Activated naive CD8-positive, alpha-beta T cell treated with anti-CD3 and anti-CD28 coated beads, Interleukin-2, amount 50 U/mL, for 16 hours (primary cell): Measurements from ENCODE around the gene CNPY2.
"Not testable (repeated sequence)": the region's sequence is repeated elsewhere in the genome, so short reads cannot be mapped to it uniquely, and the experiment has no call there.

Experiments
- DNase-seq: peaks from one replicate; pipeline ENCODE4 v3.0.0-alpha.2; 2020; ENCODE audit warnings: low read depth, low spot score

Gene CNPY2

GRCh38 chr12:56315622-56316473, at the start of gene CNPY2:
Gene CNPY2 (minus strand): TSS chr12:56315988. CDS start chr12:56315217, 771 bp downstream.
- DNase-seq: peak; percentile 88

DNA sequence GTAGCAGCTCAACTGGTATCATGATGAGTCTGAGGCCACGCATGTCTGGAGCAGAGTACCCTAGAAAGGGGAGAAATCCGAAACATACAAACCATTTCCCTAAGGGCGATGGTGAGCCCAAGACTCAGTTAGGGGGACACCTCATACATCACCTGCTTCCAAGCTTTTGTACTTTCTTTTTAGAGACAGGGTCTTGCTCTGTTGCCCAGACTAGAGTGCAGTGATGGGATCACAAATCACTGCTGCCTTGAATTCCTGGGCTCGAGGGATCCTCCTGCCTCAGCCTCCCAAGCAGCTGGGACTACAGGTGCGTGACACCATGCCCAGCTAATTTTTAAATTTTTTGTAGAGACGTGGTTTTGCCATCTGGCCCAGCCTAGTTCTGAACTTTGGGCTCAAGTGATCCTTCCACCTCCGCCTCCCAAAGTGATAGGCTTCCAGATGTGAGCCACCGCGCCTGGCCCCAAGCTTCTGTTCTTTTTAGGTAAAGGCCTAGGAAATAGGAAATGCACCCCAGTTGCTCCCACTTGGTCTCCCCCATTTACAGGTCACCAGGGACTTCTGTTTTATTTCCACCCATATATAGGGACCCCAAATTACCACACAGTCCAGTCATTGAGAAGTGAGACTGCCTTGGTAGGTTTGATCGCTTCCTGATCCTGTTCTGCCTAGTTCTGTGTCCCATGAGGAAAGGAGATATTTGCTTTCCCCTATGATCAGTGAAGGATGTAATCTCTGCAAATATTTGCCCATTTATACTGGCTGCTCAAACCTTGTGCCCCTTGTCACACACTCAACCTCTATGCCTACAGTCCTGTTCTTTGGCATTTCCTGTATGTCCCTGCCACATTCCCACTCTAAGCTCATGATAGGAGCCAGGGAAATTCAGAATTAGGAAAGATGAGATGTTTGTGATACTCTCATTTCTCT, 46.6 kb upstream of the CNPY2 start, which contains the start of gene APOF:
APOF (minus strand) TSS at position 728 of the 930 bp plus-strand sequence; CDS start at position 616, 112 bp downstream.
- DNase-seq: no peak

DNA sequence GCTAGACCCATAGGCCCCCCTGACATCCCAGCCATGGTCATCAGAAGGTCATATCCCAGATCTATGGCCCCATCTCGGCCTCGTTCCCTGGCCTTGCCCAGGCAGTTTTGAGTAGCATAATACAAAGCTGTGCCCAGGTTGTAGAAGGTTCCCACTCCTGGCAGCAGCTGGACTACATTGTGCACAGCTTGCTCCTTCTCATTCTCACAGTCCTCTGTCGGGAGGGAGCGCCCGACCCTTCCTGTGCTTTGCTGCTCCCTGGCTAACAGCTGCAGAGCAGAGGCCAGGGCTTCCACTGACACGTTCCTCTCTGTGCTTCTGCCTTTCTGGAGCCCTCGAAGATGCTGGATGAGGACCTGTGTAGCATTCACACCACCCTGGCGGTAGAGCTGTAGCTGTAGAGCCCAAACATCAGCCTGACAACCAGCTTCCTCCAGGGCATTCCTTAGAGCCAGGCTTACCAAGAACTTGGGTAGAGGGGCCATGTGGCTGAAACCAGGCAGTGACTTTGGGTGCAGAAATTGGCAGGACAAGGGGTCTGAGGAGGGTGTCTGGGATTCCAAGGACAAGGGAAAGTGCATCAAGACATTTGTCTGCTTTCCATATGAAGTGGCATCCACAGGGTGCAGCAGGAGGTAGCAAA, 45.8 kb upstream of the CNPY2 start:
- DNase-seq: no peak

DNA sequence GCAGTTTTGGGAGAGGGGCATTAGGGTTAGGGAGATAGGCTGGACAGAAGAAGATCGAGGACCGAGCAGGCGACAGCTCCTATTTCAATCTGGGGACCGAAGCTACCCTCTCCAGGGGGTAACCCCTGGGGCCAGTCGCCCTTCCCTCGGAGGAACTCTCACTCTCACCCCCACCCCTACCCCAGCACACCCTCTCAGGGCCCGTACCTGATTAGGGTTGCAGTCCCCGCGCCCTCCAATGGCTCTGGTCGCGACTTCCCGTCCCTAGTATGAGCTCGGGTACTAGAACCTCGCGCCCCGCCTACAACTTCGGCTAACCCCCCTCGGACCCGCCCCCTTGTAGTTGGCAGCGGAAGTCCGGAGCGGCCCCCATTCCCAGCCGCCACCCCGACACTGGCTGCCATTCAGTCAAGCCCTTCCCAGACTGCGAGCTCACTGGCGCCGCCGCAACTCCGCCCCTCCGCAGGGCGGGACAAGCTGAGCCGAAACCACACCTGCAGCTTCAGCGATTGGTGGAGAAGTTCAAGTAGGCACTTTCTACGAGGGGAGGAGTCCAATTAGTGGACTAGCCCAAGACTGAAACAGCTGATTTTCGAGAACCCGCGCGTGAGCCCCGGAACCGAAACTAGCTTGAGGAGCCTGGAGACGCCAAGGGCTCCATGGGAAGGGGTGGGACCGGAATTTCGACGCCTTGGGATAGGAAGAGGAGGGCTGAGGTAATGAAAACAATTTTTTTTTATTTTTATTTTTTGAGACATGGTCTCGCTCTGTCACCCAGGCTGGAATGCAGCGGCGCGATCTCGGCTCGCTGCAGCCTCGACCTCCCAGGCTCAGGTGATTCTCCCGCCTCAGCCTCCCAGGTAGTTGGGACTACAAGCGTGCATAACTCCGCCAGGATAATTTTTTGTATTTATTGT, 44.3 kb upstream of the CNPY2 start, which contains the start of gene STAT2:
STAT2 (minus strand) TSS at position 257 of the 917 bp plus-strand sequence. CDS start 3,536 bp downstream, outside the sequence.
- DNase-seq: peak; percentile 99

DNA sequence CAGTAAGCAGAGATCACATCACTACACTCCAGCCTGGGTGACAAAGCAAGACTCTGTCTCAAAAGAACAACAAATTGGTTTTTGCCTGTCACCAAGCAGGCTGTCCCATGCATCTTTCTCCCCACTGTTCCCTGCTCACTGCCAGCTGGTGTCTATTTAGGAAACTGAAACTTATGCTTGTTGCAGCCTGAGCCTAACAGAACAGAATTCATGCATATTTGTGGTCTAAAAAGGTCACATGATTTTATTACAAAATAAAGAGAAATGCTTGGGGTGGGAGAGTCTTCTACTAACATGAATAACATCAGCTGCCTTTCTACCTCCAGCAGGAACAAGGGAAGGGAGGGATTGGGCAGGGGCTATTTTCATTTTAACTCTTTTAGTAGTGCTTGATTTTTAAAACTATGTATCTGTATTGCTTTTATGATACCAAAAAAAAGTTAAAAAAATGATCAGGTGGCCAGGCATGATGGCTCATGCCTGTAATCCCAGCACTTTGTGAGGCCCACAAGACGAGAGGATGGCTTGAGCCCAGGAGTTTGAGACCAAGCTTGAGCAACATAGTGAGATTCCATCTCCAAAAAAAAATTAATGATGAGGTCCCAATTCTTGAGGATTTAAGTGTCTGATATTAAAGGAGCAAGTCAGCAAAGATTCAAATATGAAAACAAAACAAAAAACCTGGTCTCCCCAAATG, 43.2 kb upstream of the CNPY2 start:
- DNase-seq: no peak

- DNase-seq: no peak
These were observed 35.5 kb upstream of the CNPY2 start for GRCh38 chr12:56351325-56351724.

GRCh38 chr12:56350662-56351061, 34.9 kb upstream of the CNPY2 start:
- no peak for DNase-seq

DNA sequence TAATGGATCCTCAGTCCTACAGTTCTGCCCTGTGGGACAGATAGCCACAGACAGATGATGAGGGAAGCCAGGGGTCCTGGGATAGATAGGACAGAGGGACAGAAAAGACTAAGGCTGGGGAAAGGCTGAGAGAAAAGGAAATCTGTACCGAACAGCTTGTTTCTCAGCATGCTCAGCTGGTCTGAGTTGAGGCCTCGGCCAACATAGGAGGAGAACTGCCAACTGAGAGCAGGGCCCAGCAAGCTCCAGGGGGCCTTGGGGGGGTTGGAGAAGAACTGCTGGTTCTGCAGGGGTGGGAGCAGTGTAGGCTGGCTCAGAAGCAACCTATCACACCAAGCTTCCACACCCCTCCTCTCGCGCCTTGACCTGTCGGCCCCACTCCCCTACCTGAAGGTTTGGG, 33.0 kb upstream of the CNPY2 start:
- no peak for DNase-seq

- not testable (repeated sequence) for DNase-seq
These were observed 31.5 kb upstream of the CNPY2 start for GRCh38 chr12:56347255-56347654.

- no peak for DNase-seq
These were observed 30.9 kb upstream of the CNPY2 start for GRCh38 chr12:56346675-56347074.

DNA sequence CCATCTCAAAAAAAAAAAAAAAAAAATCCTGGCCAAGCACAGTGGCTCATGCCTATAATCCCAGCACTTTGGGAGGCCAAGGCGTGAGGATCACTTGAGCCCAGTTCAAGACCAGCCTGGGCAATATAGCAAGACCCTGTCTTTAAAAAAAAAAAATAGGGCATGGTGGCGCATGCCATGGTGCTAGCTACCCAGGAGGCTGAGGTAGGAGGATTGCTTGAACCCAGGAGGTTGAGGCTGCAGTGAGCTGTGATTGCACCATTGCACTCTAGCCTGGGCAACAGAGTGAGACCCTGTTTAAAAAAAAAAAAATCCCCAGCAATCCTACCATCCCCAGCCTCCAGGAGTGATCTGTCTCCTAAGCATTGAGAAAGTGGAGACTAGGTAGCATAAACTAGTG, 26.5 kb upstream of the CNPY2 start:
- DNase-seq: not testable (repeated sequence)

DNA sequence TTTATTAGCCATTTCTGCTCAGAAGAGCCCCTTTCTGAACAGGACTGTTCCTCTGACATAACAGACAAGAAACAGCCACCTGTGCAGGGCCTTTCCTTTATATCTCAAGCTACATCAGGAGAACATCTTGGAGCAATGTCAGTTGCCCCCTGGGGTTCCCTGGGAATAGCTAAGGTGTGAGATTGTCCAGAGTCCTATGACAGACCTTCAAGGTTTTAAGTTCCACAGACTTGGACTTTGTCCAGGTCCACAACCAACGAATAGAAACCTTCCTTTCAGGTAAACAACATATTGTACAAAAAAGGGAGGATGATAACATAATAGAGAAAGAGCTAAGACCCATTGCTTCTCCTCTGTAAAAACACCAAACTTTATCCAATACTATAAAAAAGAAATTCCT, 25.8 kb upstream of the CNPY2 start:
- DNase-seq: no peak

- DNase-seq: no peak
These were observed 23.3 kb upstream of the CNPY2 start for GRCh38 chr12:56339158-56339422.

DNA sequence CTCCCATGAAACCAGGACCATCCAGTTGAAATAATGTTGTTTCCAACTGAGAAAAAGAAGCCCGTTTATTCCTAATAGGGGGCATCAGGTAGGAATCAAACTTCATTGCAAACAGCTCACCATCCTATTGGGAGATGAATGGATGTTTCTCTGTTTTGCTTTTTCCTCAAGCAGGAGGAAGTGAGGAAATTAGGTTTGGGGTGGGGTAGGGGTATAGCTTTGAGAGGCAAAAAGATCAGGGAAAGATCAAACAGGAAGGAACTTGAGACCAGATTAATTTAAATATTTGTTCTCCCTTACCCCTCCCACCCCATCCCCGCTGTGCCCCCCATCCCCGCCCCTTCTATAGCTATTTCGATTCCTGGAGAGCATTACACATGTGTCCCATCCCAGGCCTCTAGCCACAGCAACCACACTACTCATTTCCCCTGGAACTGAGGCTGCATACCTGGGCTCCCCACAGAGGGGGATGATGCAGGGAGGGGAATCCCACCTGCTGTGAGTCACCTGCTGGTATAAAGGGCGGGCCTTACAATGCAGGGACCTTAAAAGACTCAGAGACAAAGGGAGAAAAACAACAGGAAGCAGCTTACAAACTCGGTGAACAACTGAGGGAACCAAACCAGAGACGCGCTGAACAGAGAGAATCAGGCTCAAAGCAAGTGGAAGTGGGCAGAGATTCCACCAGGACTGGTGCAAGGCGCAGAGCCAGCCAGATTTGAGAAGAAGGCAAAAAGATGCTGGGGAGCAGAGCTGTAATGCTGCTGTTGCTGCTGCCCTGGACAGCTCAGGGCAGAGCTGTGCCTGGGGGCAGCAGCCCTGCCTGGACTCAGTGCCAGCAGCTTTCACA, 22.7 kb upstream of the CNPY2 start, which contains the start of gene IL23A:
IL23A (plus strand) TSS at position 577 of the 850 bp plus-strand sequence; CDS start at position 738, 161 bp downstream.
- peak; percentile 65 for DNase-seq

DNA sequence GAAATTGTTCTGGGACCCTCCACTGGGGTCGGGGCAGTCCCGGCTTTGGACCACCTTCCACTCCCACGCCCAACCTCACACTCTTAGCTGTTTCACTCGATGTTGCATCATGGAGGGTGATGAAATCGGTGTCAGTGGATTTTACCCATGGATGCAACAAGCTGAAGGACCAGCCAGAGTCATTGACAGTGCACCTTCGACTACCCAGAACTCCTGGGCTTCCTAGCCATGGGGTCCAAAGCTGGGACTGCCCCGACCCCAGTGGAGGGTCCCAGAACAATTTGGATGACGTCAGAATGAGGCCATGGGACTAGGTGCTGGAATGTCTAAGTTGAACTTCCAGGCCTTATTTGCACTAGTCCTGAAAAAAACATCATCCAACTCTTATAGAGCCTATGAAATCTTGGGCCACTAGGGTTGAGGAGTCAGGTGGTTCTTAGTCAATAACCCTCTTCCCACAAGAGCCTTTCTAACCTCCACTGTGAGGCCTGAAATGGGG, 22.0 kb upstream of the CNPY2 start:
- DNase-seq: no peak

DNA sequence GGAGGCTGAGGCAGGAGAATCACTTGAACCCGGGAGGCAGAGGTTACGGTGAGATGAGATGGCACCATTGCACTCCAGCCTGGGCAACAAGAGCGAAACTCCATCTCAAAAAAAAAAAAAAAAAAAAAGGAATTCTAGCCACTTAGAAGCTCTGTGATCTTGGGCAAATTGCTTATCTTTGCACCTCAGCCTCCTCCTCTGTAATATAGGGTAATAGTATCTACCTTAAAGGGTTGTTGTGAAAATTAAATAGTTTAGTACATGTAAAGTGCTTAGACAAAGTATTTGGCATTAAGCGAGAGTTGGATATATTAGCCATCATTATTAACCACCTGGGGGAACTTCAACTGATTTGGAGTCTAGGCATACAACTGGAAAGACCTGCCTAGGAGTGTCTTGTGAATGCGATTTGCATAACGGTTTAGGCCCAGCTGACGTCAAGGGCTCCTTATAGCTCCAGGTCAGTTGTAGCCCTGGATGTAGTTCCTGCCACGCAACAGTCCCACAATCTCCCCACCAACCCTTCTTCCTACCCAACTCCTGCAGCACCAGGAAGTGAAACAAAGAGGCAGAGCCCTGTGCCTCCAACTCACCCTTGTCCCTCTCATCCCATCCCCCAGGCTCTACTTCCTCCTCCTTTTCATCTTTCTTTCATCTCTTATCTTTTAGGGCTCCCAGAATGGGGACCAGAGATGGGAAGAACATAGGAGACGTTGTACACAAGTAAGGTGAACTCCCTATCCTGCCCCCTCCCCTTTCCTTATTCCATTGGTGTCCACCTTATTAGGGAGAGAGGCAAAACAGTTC, 20.8 kb upstream of the CNPY2 start:
- no peak for DNase-seq

GRCh38 chr12:56335527-56335926, 19.7 kb upstream of the CNPY2 start:
- DNase-seq: not testable (repeated sequence)

GRCh38 chr12:56334490-56334793, 18.7 kb upstream of the CNPY2 start:
- no peak for DNase-seq
